ENCODE data around the gene ZNF286A.
"Not testable (repeated sequence)": the region's sequence is repeated elsewhere in the genome, so short reads cannot be mapped to it uniquely, and the experiment has no call there.

Gene ZNF286A

GRCh38 chr17:15699937-15700336, 385 bp downstream of the ZNF286A start:
- not testable (repeated sequence) for DNase-seq (ENCODE audit: low read depth)

GRCh38 chr17:15704239-15704638, 4.7 kb downstream of the ZNF286A start:
- DNase-seq (ENCODE audit: low read depth) = not testable (repeated sequence)

- not testable (repeated sequence) for DNase-seq (ENCODE audit: low read depth)
Observed at GRCh38 chr17:15704813-15705212, 5.3 kb downstream of the ZNF286A start.

GRCh38 chr17:15708879-15709278, 9.3 kb downstream of the ZNF286A start:
- DNase-seq (ENCODE audit: low read depth) = not testable (repeated sequence)

- DNase-seq (ENCODE audit: low read depth) = not testable (repeated sequence)
Observed at GRCh38 chr17:15716601-15717563, 17.3 kb downstream of the ZNF286A start.

GRCh38 chr17:15730535-15730934, 31.0 kb downstream of the ZNF286A start:
- DNase-seq (ENCODE audit: low read depth) = not testable (repeated sequence)

GRCh38 chr17:15731900-15732299, 32.3 kb downstream of the ZNF286A start, which contains the start of gene TBC1D26:
Gene TBC1D26, plus strand, starts transcription at chr17:15732283. Its CDS starts 3,066 bp downstream, at chr17:15735349.
- not testable (repeated sequence) for DNase-seq (ENCODE audit: low read depth)

GRCh38 chr17:15733174-15733789, 33.7 kb downstream of the ZNF286A start:
- not testable (repeated sequence) for DNase-seq (ENCODE audit: low read depth)

- not testable (repeated sequence) for DNase-seq (ENCODE audit: low read depth)
Observed at GRCh38 chr17:15736578-15736977, 37.0 kb downstream of the ZNF286A start.

GRCh38 chr17:15738066-15738465, 38.5 kb downstream of the ZNF286A start:
- DNase-seq (ENCODE audit: low read depth) = no peak

- DNase-seq (ENCODE audit: low read depth) = not testable (repeated sequence)
Observed at GRCh38 chr17:15739259-15739658, 39.7 kb downstream of the ZNF286A start.

- not testable (repeated sequence) for DNase-seq (ENCODE audit: low read depth)
Observed at GRCh38 chr17:15740041-15740440, 40.5 kb downstream of the ZNF286A start.

GRCh38 chr17:15740570-15741120, 41.1 kb downstream of the ZNF286A start:
- no peak for DNase-seq (ENCODE audit: low read depth)

- DNase-seq (ENCODE audit: low read depth) = no peak
Observed at GRCh38 chr17:15741624-15742023, 42.1 kb downstream of the ZNF286A start.

GRCh38 chr17:15742051-15742795, 42.7 kb downstream of the ZNF286A start:
- DNase-seq (ENCODE audit: low read depth) = no peak

- DNase-seq (ENCODE audit: low read depth) = no peak
Observed at GRCh38 chr17:15742921-15743320, 43.4 kb downstream of the ZNF286A start.

- DNase-seq (ENCODE audit: low read depth) = no peak
Observed at GRCh38 chr17:15744074-15744676, 44.6 kb downstream of the ZNF286A start.

GRCh38 chr17:15744885-15745284, 45.3 kb downstream of the ZNF286A start:
- DNase-seq (ENCODE audit: low read depth) = no peak

- DNase-seq (ENCODE audit: low read depth) = not testable (repeated sequence)
Observed at GRCh38 chr17:15749403-15749802, 49.9 kb downstream of the ZNF286A start.

GRCh38 chr17:15768865-15769533, 69.4 kb downstream of the ZNF286A start:
- DNase-seq (ENCODE audit: low read depth) = not testable (repeated sequence)
